Measurements from ENCODE around the gene CFAP97D2. TPM values are rescaled to one million over a fixed set of nuclear protein-coding genes. Genes with fewer than 3 reads are reported as not detected.

The CFAP97D2 gene
- total RNA-seq, 1 donor from 2014 or later = not detected

GRCh38 chr13:114202581-114202980 lies 23.5 kb downstream of the CFAP97D2 start:
- intact Hi-C loops (cut with DNase I) = no loop called here
- Histone ChIP-seq H3K27me3 (no peaks in the 10 kb centered on the region), H3K4me3 (no peak overlapping the region), H3K27ac (no peak overlapping the region), H3K9me3 (no peaks in the 10 kb centered on the region), H3K4me1 (no peaks in the 10 kb centered on the region), H3K36me3 (no peaks in the 10 kb centered on the region)
- peak in 1 of 2 donors; percentile 78 for DNase-seq (ENCODE audit: extremely low spot score in 2 of 2)
- TF ChIP-seq POLR2AphosphoS5 (IDR thresholded peaks at IDR 0.05; ENCODE audit: insufficient read depth in 1 of 2, low read depth in 1 of 2) (no peak), POLR2A (IDR thresholded peaks at IDR 0.05) (no peak), CTCF (IDR thresholded peaks at IDR 0.05) (no peak)

- Histone ChIP-seq H3K36me3 (no peaks in the 10 kb centered on the region), H3K4me1 (no peaks in the 10 kb centered on the region), H3K27ac (no peak overlapping the region), H3K27me3 (no peaks in the 10 kb centered on the region), H3K4me3 (no peak overlapping the region), H3K9me3 (no peaks in the 10 kb centered on the region)
- intact Hi-C loops (cut with DNase I) = no loop called here
- no peak for TF ChIP-seq CTCF (IDR thresholded peaks at IDR 0.05)
- no peak for TF ChIP-seq POLR2AphosphoS5 (IDR thresholded peaks at IDR 0.05; ENCODE audit: insufficient read depth in 1 of 2, low read depth in 1 of 2)
- no peak for TF ChIP-seq POLR2A (IDR thresholded peaks at IDR 0.05)
- DNase-seq (ENCODE audit: extremely low spot score in 2 of 2) = peak in 1 of 2 donors; percentile 20
Observed at GRCh38 chr13:114203536-114203935, 24.5 kb downstream of the CFAP97D2 start.

- intact Hi-C loops (cut with DNase I) = no loop called here
- H3K36me3 ChIP-seq = no peaks in the 10 kb centered on the region
- H3K9me3 ChIP-seq = no peaks in the 10 kb centered on the region
- no peaks in the 10 kb centered on the region for H3K27me3 ChIP-seq
- no peak overlapping the region for H3K27ac ChIP-seq
- H3K4me3 ChIP-seq = no peak overlapping the region
- TF ChIP-seq POLR2AphosphoS5 (IDR thresholded peaks at IDR 0.05; ENCODE audit: insufficient read depth in 1 of 2, low read depth in 1 of 2) = no peak
- TF ChIP-seq POLR2A (IDR thresholded peaks at IDR 0.05) = no peak
- TF ChIP-seq CTCF (IDR thresholded peaks at IDR 0.05) = no peak
- H3K4me1 ChIP-seq = no peaks in the 10 kb centered on the region
- peak in 1 of 2 donors; percentile 29 for DNase-seq (ENCODE audit: extremely low spot score in 2 of 2)
Observed at GRCh38 chr13:114204894-114205293, 25.8 kb downstream of the CFAP97D2 start.

GRCh38 chr13:114208134-114208533 lies 29.1 kb downstream of the CFAP97D2 start:
- no peak overlapping the region for H3K27ac ChIP-seq
- H3K9me3 ChIP-seq = no peaks in the 10 kb centered on the region
- H3K36me3 ChIP-seq = no peaks in the 10 kb centered on the region
- TF ChIP-seq POLR2A (IDR thresholded peaks at IDR 0.05) (no peak), POLR2AphosphoS5 (IDR thresholded peaks at IDR 0.05; ENCODE audit: insufficient read depth in 1 of 2, low read depth in 1 of 2) (no peak), CTCF (IDR thresholded peaks at IDR 0.05) (no peak)
- H3K27me3 ChIP-seq = no peaks in the 10 kb centered on the region
- intact Hi-C loops (cut with DNase I) = no loop called here
- H3K4me1 ChIP-seq = no peaks in the 10 kb centered on the region
- DNase-seq (ENCODE audit: extremely low spot score in 2 of 2) = peak in 1 of 2 donors; percentile 1
- H3K4me3 ChIP-seq = no peak overlapping the region

- no peaks in the 10 kb centered on the region for H3K4me1 ChIP-seq
- H3K9me3 ChIP-seq = no peaks in the 10 kb centered on the region
- no peak overlapping the region for H3K4me3 ChIP-seq
- DNase-seq (ENCODE audit: extremely low spot score in 2 of 2) = peak in 1 of 2 donors; percentile 60
- intact Hi-C loops (cut with DNase I) = no loop called here
- no peak overlapping the region for H3K27ac ChIP-seq
- H3K27me3 ChIP-seq = no peaks in the 10 kb centered on the region
- H3K36me3 ChIP-seq = no peaks in the 10 kb centered on the region
- no peak for TF ChIP-seq POLR2A (IDR thresholded peaks at IDR 0.05)
- no peak for TF ChIP-seq CTCF (IDR thresholded peaks at IDR 0.05)
- no peak for TF ChIP-seq POLR2AphosphoS5 (IDR thresholded peaks at IDR 0.05; ENCODE audit: insufficient read depth in 1 of 2, low read depth in 1 of 2)
Observed at GRCh38 chr13:114211446-114212157, 32.5 kb downstream of the CFAP97D2 start.

All from vagina (tissue), 2 donors.